H9 (cell line): Measurements from ENCODE around the gene PNRC1. TPM values are rescaled to one million over a fixed set of nuclear protein-coding genes. Genes with fewer than 3 reads are reported as not detected.

Source experiments
- DNase-seq: peaks from one replicate; pipeline ENCODE4 v3.0.0-alpha.2; 2017
- H2AFZ ChIP-seq: one replicate; pipeline ENCODE4 v1.6.1; 2013; ENCODE audit warnings: mild to moderate bottlenecking, low read length, control low read depth, moderate library complexity
- H2AK5ac ChIP-seq: 2 replicates; pipeline ENCODE4 v1.6.1; 2013; ENCODE audit warnings: low read length, control low read depth, mixed read lengths; ENCODE audit not compliant: insufficient read length
- H2BK120ac ChIP-seq: one replicate; pipeline ENCODE4 v1.6.1; 2013; ENCODE audit warnings: low read depth, mild to moderate bottlenecking, low read length, control low read depth, inconsistent platforms; ENCODE audit not compliant: poor library complexity, severe bottlenecking
- H2BK12ac ChIP-seq: 2 replicates; pipeline ENCODE4 v1.6.1; 2013; ENCODE audit warnings: low read length, control low read depth, mixed read lengths, low read depth; ENCODE audit not compliant: insufficient read length
- H2BK15ac ChIP-seq: 2 replicates; pipeline ENCODE4 v1.6.1; 2013; ENCODE audit warnings: low read depth, low read length, control low read depth
- H2BK20ac ChIP-seq: one replicate; pipeline ENCODE4 v1.6.1; 2013; ENCODE audit warnings: low read depth, mild to moderate bottlenecking, low read length, control low read depth, inconsistent platforms; ENCODE audit not compliant: poor library complexity, severe bottlenecking
- H2BK5ac ChIP-seq: 2 replicates; pipeline ENCODE4 v1.6.1; 2013; ENCODE audit warnings: low read length, control low read depth, mixed read lengths; ENCODE audit not compliant: insufficient read length
- H3K14ac ChIP-seq: 2 replicates; pipeline ENCODE4 v1.6.1; 2013; ENCODE audit warnings: low read length, control low read depth; ENCODE audit not compliant: insufficient read depth
- H3K18ac ChIP-seq: 2 replicates; pipeline ENCODE4 v1.6.1; 2013; ENCODE audit warnings: low read depth, mild to moderate bottlenecking, mixed read lengths, low read length, control low read depth; ENCODE audit not compliant: insufficient read length
- H3K23ac ChIP-seq: 2 replicates; pipeline ENCODE4 v1.6.1; 2013; ENCODE audit warnings: low read length, control low read depth, mixed read lengths, low read depth; ENCODE audit not compliant: insufficient read length
- H3K23me2 ChIP-seq: 2 replicates; pipeline ENCODE4 v1.6.1; 2013; ENCODE audit warnings: low read depth, mild to moderate bottlenecking, mixed read lengths, low read length, control low read depth; ENCODE audit not compliant: insufficient read length, poor library complexity, severe bottlenecking
- H3K27ac ChIP-seq: 2 replicates; pipeline ENCODE4 v1.5.1; 2013; ENCODE audit warnings: low read length, control low read depth, mixed read lengths, low read depth; ENCODE audit not compliant: insufficient read length
- H3K27me3 ChIP-seq: 2 replicates; pipeline ENCODE4 v1.6.1; 2013; ENCODE audit warnings: low read length, control low read depth, inconsistent platforms; ENCODE audit not compliant: insufficient read depth
- H3K4ac ChIP-seq: 2 replicates; pipeline ENCODE4 v1.6.1; 2013; ENCODE audit warnings: low read depth, mild to moderate bottlenecking, control low read depth, inconsistent platforms, low read length, moderate library complexity
- H3K4me1 ChIP-seq: 2 replicates; pipeline ENCODE4 v1.6.1; 2013; ENCODE audit warnings: low read length, control low read depth, inconsistent platforms; ENCODE audit not compliant: insufficient read depth
- H3K4me2 ChIP-seq: 2 replicates; pipeline ENCODE4 v1.6.1; 2013; ENCODE audit warnings: low read length, control low read depth, mixed read lengths; ENCODE audit not compliant: insufficient read length, insufficient read depth
- H3K56ac ChIP-seq: 2 replicates; pipeline ENCODE4 v1.6.1; 2013; ENCODE audit warnings: low read depth, mild to moderate bottlenecking, mixed read lengths, low read length, control low read depth; ENCODE audit not compliant: insufficient read length
- H3K79me1 ChIP-seq: 2 replicates; pipeline ENCODE4 v1.6.1; 2013; ENCODE audit warnings: low read depth, mild to moderate bottlenecking, moderate library complexity, low read length, control low read depth, inconsistent platforms; ENCODE audit not compliant: insufficient read depth, poor library complexity, severe bottlenecking
- H3K79me2 ChIP-seq: 2 replicates; pipeline ENCODE4 v1.6.1; 2013; ENCODE audit warnings: low read length, control low read depth, inconsistent platforms; ENCODE audit not compliant: insufficient read depth
- H3K9ac ChIP-seq: 2 replicates; pipeline ENCODE4 v1.6.1; 2013; ENCODE audit warnings: low read length, control low read depth, mixed read lengths; ENCODE audit not compliant: insufficient read length; ENCODE audit errors: extremely low read depth
- H3K9me3 ChIP-seq: one replicate; pipeline ENCODE4 v1.6.1; 2013; ENCODE audit warnings: low read depth, low read length, inconsistent platforms; ENCODE audit not compliant: control insufficient read depth
- H3T11ph ChIP-seq: one replicate; pipeline ENCODE4 v1.6.1; 2013; ENCODE audit warnings: mild to moderate bottlenecking, low read length, control low read depth, inconsistent platforms
- H4K20me1 ChIP-seq: one replicate; pipeline ENCODE4 v1.6.1; 2013; ENCODE audit not compliant: control insufficient read depth, insufficient read length, insufficient read depth
- H4K5ac ChIP-seq: 2 replicates; pipeline ENCODE4 v1.6.1; 2013; ENCODE audit warnings: low read depth, mild to moderate bottlenecking, mixed read lengths, low read length, control low read depth; ENCODE audit not compliant: insufficient read length
- H4K8ac ChIP-seq: replicated peaks from 2 replicates; pipeline ENCODE4 v1.6.1; 2013; ENCODE audit warnings: low read length, control low read depth, mixed read lengths, low read depth; ENCODE audit not compliant: insufficient read length
- H4K91ac ChIP-seq: 2 replicates; pipeline ENCODE4 v1.6.1; 2013; ENCODE audit warnings: low read depth, mild to moderate bottlenecking, moderate library complexity, mixed read lengths, low read length, control low read depth; ENCODE audit not compliant: insufficient read length
- H3K27ac Mint-ChIP-seq, 3 experiments: 2 replicates in 2 of 3; 3 replicates in 1 of 3; pipeline ENCODE4 v1.8.0; 2020 to 2021; ENCODE audit warnings: mixed read lengths in 3 of 3, mild to moderate bottlenecking in 1 of 3, moderate library complexity in 1 of 3
- H3K27me3 Mint-ChIP-seq: 2 replicates; pipeline ENCODE4 v1.8.0; 2021; ENCODE audit warnings: low read depth, mild to moderate bottlenecking, moderate library complexity, mixed read lengths
- H3K36me3 Mint-ChIP-seq, 3 experiments: 2 replicates in 2 of 3; 3 replicates in 1 of 3; pipeline ENCODE4 v1.8.0; 2020 to 2021; ENCODE audit warnings: low read depth in 3 of 3, mixed read lengths in 3 of 3; ENCODE audit not compliant: insufficient read depth in 1 of 3
- H3K4me1 Mint-ChIP-seq, 2 experiments: 2 replicates each; pipeline ENCODE4 v1.8.0; 2020; ENCODE audit warnings: mixed read lengths in 2 of 2
- H3K4me3 Mint-ChIP-seq, 2 experiments: 2 replicates in 1 of 2; 3 replicates in 1 of 2; pipeline ENCODE4 v1.8.0; 2020 to 2021; ENCODE audit warnings: mild to moderate bottlenecking in 2 of 2, mixed read lengths in 2 of 2, moderate library complexity in 1 of 2
- H3K9me3 Mint-ChIP-seq, 2 experiments: 2 replicates in 1 of 2; 3 replicates in 1 of 2; pipeline ENCODE4 v1.8.0; 2020; ENCODE audit warnings: mild to moderate bottlenecking in 2 of 2, mixed read lengths in 2 of 2, moderate library complexity in 1 of 2
- WGBS: extraction: QIAGEN DNeasy Blood & Tissue Kit; methylation state at CpG from one replicate; pipeline ENCODE4 v1.1.7; 2013; ENCODE audit warnings: missing lambda C conversion rate, low lambda C conversion rate, mixed read lengths; ENCODE audit not compliant: insufficient read length; ENCODE audit errors: extremely low coverage; 5-methylcytosine and 5-hydroxymethylcytosine counted together
- total RNA-seq: library from RNA; stranded (reverse); gene quantifications from 2 replicates; pipeline ENCODE4 v1.2.1, GENCODE V29; 2021
- TF ChIP-seq, protein P1 (sequence below): fragments of 200-600 bp; sonication (generic); conservative IDR thresholded peaks from 3 replicates; pipeline ENCODE4 v1.8.0; 2021; ENCODE audit warnings: antibody characterized with exemption, mild to moderate bottlenecking

PNRC1 gene
- total RNA-seq, 1 experiment from 2014 or later = 57.4 TPM

GRCh38 chr6:89054208-89054607, 26.3 kb upstream of the PNRC1 start:
- no CpG with 5 or more reads among the region's 4 CpGs for WGBS
- H3K9me3 Mint-ChIP-seq = no peaks in the 10 kb centered on the region

More at GRCh38 chr6:89054208-89054607, 26.3 kb upstream of the PNRC1 start:
- H3K79me2 ChIP-seq = no peaks in the 10 kb centered on the region
- no peak overlapping the region for H3K4ac ChIP-seq
- H3K9me3 ChIP-seq = no peaks in the 10 kb centered on the region
- no peak overlapping the region for H3K4me2 ChIP-seq
- no peak for DNase-seq
- no peak overlapping the region for H2BK12ac ChIP-seq
- no peaks in the 10 kb centered on the region for H3K79me1 ChIP-seq
- H4K5ac ChIP-seq = no peak overlapping the region
- no peak overlapping the region for H2AK5ac ChIP-seq
- no peak overlapping the region for H2BK5ac ChIP-seq
- no peak overlapping the region for H3K14ac ChIP-seq
- no peak overlapping the region for H2AFZ ChIP-seq
- TF ChIP-seq, protein P1, sequence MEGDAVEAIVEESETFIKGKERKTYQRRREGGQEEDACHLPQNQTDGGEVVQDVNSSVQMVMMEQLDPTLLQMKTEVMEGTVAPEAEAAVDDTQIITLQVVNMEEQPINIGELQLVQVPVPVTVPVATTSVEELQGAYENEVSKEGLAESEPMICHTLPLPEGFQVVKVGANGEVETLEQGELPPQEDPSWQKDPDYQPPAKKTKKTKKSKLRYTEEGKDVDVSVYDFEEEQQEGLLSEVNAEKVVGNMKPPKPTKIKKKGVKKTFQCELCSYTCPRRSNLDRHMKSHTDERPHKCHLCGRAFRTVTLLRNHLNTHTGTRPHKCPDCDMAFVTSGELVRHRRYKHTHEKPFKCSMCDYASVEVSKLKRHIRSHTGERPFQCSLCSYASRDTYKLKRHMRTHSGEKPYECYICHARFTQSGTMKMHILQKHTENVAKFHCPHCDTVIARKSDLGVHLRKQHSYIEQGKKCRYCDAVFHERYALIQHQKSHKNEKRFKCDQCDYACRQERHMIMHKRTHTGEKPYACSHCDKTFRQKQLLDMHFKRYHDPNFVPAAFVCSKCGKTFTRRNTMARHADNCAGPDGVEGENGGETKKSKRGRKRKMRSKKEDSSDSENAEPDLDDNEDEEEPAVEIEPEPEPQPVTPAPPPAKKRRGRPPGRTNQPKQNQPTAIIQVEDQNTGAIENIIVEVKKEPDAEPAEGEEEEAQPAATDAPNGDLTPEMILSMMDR = no peak
- no peak overlapping the region for H2BK120ac ChIP-seq
- peaks cover 16% of the 10 kb centered on the region for H3K27me3 ChIP-seq
- no peak overlapping the region for H3T11ph ChIP-seq
- H3K56ac ChIP-seq = no peak overlapping the region
- H3K18ac ChIP-seq = no peak overlapping the region
- peaks cover 23% of the 10 kb centered on the region for H3K27me3 Mint-ChIP-seq
- no peak overlapping the region for H3K4me3 Mint-ChIP-seq
- H3K9ac ChIP-seq = no peak overlapping the region
- no peak overlapping the region for H3K27ac Mint-ChIP-seq
- no peak overlapping the region for H2BK15ac ChIP-seq
- no peaks in the 10 kb centered on the region for H4K20me1 ChIP-seq
- H3K23ac ChIP-seq = no peak overlapping the region
- no peaks in the 10 kb centered on the region for H3K4me1 ChIP-seq
- no peak overlapping the region for H3K27ac ChIP-seq
- H3K23me2 ChIP-seq = no peaks in the 10 kb centered on the region
- H3K36me3 Mint-ChIP-seq = no peaks in the 10 kb centered on the region
- H4K91ac ChIP-seq = no peak overlapping the region
- H4K8ac ChIP-seq = no peak overlapping the region
- peaks cover 11 to 12% of the 10 kb centered on the region in 2 experiments for H3K4me1 Mint-ChIP-seq
- no peak overlapping the region for H2BK20ac ChIP-seq
